Measurements from ENCODE around the gene GLS2.
"Not testable (repeated sequence)": the region's sequence is repeated elsewhere in the genome, so short reads cannot be mapped to it uniquely, and the experiment has no call there.

GLS2 gene

DNA sequence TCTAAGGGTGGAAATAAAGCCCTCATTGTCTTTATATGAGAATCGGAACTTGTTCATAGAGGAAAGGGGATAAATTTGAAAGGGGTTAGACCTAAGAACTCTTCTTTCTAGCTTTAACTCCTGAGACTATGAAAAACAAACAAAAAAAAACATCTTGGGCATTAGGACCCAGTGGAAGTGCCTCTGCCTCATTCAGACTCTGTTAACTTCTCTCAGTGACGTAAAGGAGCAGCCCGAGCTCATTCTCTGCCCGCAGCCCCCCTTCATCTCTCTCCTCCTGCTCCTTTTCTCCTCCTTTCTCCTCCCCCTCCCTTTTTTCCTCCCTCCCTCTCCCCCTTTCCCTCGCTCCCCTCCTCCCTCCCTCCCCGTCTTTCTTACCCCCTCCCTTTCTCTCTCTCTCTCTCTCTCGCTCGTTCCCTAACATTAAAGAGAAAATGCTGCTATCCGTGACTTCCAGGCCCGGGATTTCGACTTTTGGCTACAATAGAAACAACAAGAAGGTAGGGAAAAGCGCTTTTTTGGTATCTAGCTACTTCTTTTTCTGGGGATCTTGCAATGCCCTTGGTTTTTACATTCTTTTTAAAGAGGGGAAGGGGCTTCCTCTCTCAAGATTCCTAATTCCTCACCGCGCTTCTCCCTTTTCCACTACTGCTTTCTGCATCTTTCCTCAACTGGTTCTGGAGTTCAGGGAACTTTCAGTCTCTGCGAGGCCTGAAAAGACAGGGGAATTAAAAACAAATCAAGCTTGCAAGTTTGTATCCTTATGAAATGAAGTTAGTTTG lies 33.8 kb upstream of the GLS2 start, which contains the start of gene RBMS2:
Gene RBMS2, plus strand, starts transcription at position 231 of the 782 bp plus-strand sequence. Its CDS starts 204 bp downstream, at position 435.
- FAIRE-seq (no peak), DNase-seq (ENCODE audit: insufficient read length, low spot score) (no peak)
- no peak for TF ChIP-seq CTCF (IDR thresholded peaks at IDR 0.05; ENCODE audit: insufficient read depth, missing control alignments)

DNA sequence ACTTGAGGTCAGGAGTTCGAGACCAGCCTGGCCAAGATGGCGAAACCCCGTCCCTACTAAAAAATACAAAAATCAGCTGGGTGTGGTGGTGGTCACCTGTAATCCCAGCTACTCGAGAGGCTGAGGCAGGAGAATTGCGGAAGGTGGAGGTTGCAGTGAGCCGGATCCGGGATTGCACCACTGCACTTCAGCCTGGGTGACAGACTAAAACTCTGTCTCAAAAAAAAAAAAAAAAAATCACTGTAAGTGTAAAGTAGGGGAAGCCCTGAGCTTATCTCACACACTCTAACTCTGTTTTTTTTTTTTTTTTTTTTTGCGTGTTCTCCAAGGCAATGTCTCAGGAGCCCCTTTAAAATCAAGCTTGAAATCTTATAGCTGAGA lies 33.2 kb upstream of the GLS2 start:
- DNase-seq (ENCODE audit: insufficient read length, low spot score) (no peak), FAIRE-seq (no peak)
- no peak for TF ChIP-seq CTCF (IDR thresholded peaks at IDR 0.05; ENCODE audit: insufficient read depth, missing control alignments)

- DNase-seq (ENCODE audit: insufficient read length, low spot score), result no peak
- FAIRE-seq, result no peak
- TF ChIP-seq CTCF (IDR thresholded peaks at IDR 0.05; ENCODE audit: insufficient read depth, missing control alignments), result no peak
Observed at GRCh38 chr12:56520506-56520905, 32.5 kb upstream of the GLS2 start.

- no peak for DNase-seq (ENCODE audit: insufficient read length, low spot score)
- no peak for FAIRE-seq
- TF ChIP-seq CTCF (IDR thresholded peaks at IDR 0.05; ENCODE audit: insufficient read depth, missing control alignments), result no peak
Observed at GRCh38 chr12:56520048-56520447, 32.1 kb upstream of the GLS2 start.

DNA sequence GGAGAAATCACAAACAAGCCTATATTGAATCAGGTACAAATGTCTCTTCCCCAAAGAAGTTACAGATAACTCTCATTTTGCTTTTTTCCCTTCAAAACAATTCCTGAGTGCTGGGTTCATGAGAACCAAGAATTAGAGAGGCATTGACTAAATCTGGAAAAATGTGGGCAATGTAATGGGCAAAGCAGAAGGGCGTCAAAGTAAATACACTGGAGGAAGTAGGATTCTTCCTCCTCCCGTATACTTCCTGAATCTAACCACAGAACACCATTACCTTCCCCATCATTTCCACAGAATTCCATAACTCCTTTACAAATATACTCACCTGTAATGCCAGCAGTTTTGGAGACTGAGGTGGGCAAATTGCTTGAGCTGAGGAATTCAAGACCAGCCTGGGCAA lies 30.6 kb upstream of the GLS2 start:
- no peak for TF ChIP-seq CTCF (IDR thresholded peaks at IDR 0.05; ENCODE audit: insufficient read depth, missing control alignments)
- no peak for DNase-seq (ENCODE audit: insufficient read length, low spot score)
- FAIRE-seq, result no peak

DNA sequence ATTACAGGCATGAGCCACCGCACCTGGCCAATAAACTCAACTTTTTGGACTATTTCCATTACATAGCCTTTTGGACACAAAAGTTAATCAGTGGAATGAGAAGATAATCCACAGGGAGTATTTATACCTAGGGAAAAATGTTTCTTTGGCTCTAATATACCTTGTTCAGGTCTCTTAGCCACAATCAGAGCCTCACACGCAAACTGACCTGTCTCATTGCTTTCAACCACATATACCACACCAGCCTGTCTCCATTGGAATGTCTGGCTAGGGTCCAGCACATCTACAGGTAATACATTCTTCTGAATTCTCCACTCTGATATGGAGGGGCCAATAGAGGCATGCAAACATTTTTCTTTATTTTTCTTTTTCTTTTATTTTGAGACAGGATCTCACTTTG lies 29.9 kb upstream of the GLS2 start:
- DNase-seq (ENCODE audit: insufficient read length, low spot score) (no peak), FAIRE-seq (no peak)
- no peak for TF ChIP-seq CTCF (IDR thresholded peaks at IDR 0.05; ENCODE audit: insufficient read depth, missing control alignments)

DNA sequence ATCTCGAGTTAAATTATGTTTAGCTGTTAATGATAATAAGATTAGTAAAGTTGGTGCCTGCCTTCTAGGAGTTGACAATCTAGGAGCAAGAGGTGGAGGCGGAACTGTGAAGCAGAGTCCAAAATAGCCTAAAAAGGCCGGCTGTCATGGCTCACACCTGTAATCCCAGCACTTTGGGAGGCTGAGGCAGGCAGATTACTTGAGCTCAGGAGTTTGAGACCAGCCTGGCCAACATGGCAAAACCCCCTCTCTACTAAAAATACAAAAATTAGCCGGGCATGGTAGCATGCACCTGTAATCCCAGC lies 26.0 kb upstream of the GLS2 start:
- not testable (repeated sequence) for DNase-seq (ENCODE audit: insufficient read length, low spot score); FAIRE-seq

GRCh38 chr12:56510786-56511185 lies 22.8 kb upstream of the GLS2 start:
- no peak for DNase-seq (ENCODE audit: insufficient read length, low spot score)
- no peak for TF ChIP-seq CTCF (IDR thresholded peaks at IDR 0.05; ENCODE audit: insufficient read depth, missing control alignments)
- FAIRE-seq, result no peak

DNA sequence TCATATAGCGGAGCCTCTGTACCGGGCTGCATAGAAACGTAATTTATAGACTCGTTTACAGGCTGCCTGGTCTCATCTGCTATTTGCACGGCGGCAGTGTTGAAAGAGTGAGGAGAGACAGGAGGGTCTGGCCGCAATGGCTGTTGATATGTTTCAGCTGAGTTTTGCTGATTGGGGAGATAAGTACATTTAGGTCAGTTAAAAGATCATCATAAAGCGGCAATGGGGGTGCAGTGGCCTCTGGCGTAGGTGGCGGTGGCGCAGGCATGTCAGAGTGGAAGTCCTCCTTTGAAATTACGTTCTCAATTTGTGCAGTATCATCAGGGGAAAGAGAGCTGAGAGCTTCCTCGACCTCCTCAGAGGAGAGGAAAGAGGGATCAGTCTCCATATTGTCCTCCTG lies 11.9 kb upstream of the GLS2 start:
- not testable (repeated sequence) for FAIRE-seq; DNase-seq (ENCODE audit: insufficient read length, low spot score)

GRCh38 chr12:56499452-56499851 lies 11.5 kb upstream of the GLS2 start:
- DNase-seq (ENCODE audit: insufficient read length, low spot score); FAIRE-seq: not testable (repeated sequence)
